OCI-LY7 (cell line): ENCODE data around the gene SV2C. TPM values are rescaled to one million over a fixed set of nuclear protein-coding genes. Genes with fewer than 3 reads are reported as not detected.

ENCODE experiments used
- BruUV-seq: library from RNA; stranded (reverse); fragments of 400-500 nt; replicated peaks from 2 replicates; lab custom pipeline; 2021; lab: Mats Ljungman, UMichigan
- CTCF ChIA-PET: fragments of 300-600 bp; sonication (Branson Sonifier 250); formaldehyde crosslinking; loops from one replicate; lab custom pipeline; 2022; ENCODE audit warnings: antibody characterized with exemption; ENCODE audit not compliant: unreplicated experiment; lab: Charles Lee
- POLR2A ChIA-PET: fragments of 300-600 bp; sonication (Branson Sonifier 250); formaldehyde crosslinking; loops from one replicate; lab custom pipeline; 2022; ENCODE audit warnings: antibody characterized with exemption; lab: Charles Lee
- DNase-seq: peaks from one replicate; pipeline ENCODE4 v3.0.0-alpha.2; 2015; ENCODE audit warnings: low spot score
- H2AFZ ChIP-seq: fragments of 200-600 bp; sonication (generic), shearing (Covaris generic); 2 replicates; pipeline ENCODE4 v1.6.1; 2014; ENCODE audit warnings: mild to moderate bottlenecking, antibody characterized with exemption, low read length, moderate library complexity
- H3K27ac ChIP-seq: fragments of 200-600 bp; sonication (generic); 2 replicates; pipeline ENCODE4 v1.5.1; 2014; ENCODE audit warnings: mixed run types, low read depth, mild to moderate bottlenecking, moderate library complexity, low read length, inconsistent platforms; ENCODE audit not compliant: poor library complexity, severe bottlenecking
- H3K36me3 ChIP-seq: fragments of 200-600 bp; sonication (generic); 2 replicates; pipeline ENCODE4 v1.6.1; 2014; ENCODE audit warnings: mild to moderate bottlenecking, antibody characterized with exemption, low read length, moderate library complexity, mixed read lengths; ENCODE audit not compliant: insufficient read depth
- H3K4me1 ChIP-seq: fragments of 200-600 bp; sonication (generic); 2 replicates; pipeline ENCODE4 v1.5.1; 2014; ENCODE audit warnings: mild to moderate bottlenecking, low read length; ENCODE audit not compliant: insufficient read depth, poor library complexity, severe bottlenecking
- H3K4me2 ChIP-seq: fragments of 200-600 bp; sonication (generic); 2 replicates; pipeline ENCODE4 v1.6.1; 2014; ENCODE audit warnings: mild to moderate bottlenecking, low read length
- H3K4me3 ChIP-seq: fragments of 200-600 bp; sonication (generic); 2 replicates; pipeline ENCODE4 v1.5.1; 2014; ENCODE audit warnings: mild to moderate bottlenecking, low read depth, low read length; ENCODE audit not compliant: poor library complexity, severe bottlenecking
- H3K79me2 ChIP-seq: fragments of 200-600 bp; sonication (generic); 2 replicates; pipeline ENCODE4 v1.6.1; 2016; ENCODE audit warnings: low read depth, mild to moderate bottlenecking, low read length, moderate library complexity, mixed read lengths; ENCODE audit not compliant: insufficient read depth
- H3K9me2 ChIP-seq: fragments of 200-600 bp; sonication (generic); 2 replicates; pipeline ENCODE4 v1.6.1; 2016; ENCODE audit warnings: mild to moderate bottlenecking, low read length, mixed read lengths; ENCODE audit not compliant: insufficient read depth
- H3K9me3 ChIP-seq: fragments of 200-600 bp; sonication (generic); 2 replicates; pipeline ENCODE4 v1.6.1; 2014; ENCODE audit warnings: mild to moderate bottlenecking, mixed run types, low read length, mixed read lengths
- H4K20me1 ChIP-seq: fragments of 200-600 bp; sonication (generic); 2 replicates; pipeline ENCODE4 v1.6.1; 2014; ENCODE audit warnings: mild to moderate bottlenecking, antibody characterized with exemption, low read length, moderate library complexity, mixed read lengths; ENCODE audit not compliant: insufficient read depth
- EZH2phosphoT487 ChIP-seq: fragments of 200-600 bp; sonication (generic); IDR thresholded peaks from 2 replicates; pipeline ENCODE4 v1.6.1; 2018; ENCODE audit warnings: low read depth, borderline replicate concordance, mild to moderate bottlenecking, mixed run types, antibody characterized with exemption, low read length, moderate library complexity, mixed read lengths
- intact Hi-C: fragments of 100-400 bp; cut with micrococcal nuclease; formaldehyde crosslinking; loops from one replicate; pipeline ENCODE4 v1.10.0; 2022; ENCODE audit not compliant: unreplicated experiment
- total RNA-seq, 2 experiments: library from RNA; depleted of rRNA in 1 of 2; stranded (reverse); fragments of >200 nt in 1 of 2; shearing (Covaris generic) in 1 of 2; gene quantifications; 2 replicates each; pipeline ENCODE4 v1.2.3, GENCODE V29; 2014 to 2022
- TF ChIP-seq, protein P1 (sequence below): fragments of 200-600 bp; sonication (generic); conservative IDR thresholded peaks from 2 replicates; pipeline ENCODE4 v1.5.1; 2014; ENCODE audit warnings: mild to moderate bottlenecking, antibody characterized with exemption, low read length, moderate library complexity, mixed read lengths

Gene SV2C
- total RNA-seq, 2 experiments from 2014 or later, result not detected

DNA sequence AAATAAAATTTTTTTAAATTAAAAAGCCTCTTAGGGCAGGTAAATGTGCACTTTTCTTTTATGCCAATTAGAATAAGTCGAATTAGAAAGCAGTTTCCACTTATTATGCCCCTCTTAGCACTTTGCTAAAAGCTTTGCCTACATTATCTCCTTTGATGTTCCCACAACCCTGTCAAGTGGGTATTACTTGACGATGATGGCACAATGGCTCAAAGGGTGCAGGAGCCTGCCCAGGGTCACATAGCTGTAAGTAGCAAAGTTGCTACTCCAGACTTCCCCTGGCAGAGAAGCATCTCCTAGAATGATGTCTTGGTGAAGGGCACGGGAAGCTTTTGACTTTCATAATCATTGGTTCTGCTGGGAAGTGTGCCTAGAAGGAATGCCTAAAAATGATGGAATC lies 301.5 kb downstream of the SV2C start:
- no TSS peak for BruUV-seq

DNA sequence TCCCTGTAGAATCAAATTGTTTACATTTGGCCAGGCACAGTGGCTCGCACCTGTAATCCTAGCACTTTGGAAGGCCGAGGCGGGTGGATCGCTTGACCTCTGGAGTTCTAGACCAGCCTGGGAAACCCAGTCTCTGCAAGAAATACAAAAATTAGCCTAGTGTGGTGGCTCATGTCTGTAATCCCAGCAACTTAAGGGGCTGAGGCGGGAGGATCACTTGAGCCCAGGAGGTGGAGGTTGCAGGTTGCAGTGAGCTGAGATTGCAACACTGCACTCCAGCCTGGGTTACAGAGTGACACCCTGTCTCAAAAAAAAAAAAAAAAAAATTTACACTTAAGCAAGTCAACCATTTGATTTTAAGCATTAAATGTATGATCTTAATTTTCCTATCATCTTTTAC lies 302.4 kb downstream of the SV2C start:
- POLR2A ChIA-PET, result interaction anchor here (0.9 to 1.4 kb wide), 3 partner anchors 12 to 20 kb away, joined by 3 to 5 read pairs (median 4); partner anchors contain the start of gene IQGAP2
- BruUV-seq, result no TSS peak
- H2AFZ ChIP-seq, result no peak overlapping the region
- no peaks in the 10 kb centered on the region for H3K9me3 ChIP-seq
- no peak overlapping the region for H3K27ac ChIP-seq
- H3K4me2 ChIP-seq, result no peak overlapping the region
- H4K20me1 ChIP-seq, result no peaks in the 10 kb centered on the region
- H3K4me3 ChIP-seq, result no peak overlapping the region
- TF ChIP-seq, protein P1, sequence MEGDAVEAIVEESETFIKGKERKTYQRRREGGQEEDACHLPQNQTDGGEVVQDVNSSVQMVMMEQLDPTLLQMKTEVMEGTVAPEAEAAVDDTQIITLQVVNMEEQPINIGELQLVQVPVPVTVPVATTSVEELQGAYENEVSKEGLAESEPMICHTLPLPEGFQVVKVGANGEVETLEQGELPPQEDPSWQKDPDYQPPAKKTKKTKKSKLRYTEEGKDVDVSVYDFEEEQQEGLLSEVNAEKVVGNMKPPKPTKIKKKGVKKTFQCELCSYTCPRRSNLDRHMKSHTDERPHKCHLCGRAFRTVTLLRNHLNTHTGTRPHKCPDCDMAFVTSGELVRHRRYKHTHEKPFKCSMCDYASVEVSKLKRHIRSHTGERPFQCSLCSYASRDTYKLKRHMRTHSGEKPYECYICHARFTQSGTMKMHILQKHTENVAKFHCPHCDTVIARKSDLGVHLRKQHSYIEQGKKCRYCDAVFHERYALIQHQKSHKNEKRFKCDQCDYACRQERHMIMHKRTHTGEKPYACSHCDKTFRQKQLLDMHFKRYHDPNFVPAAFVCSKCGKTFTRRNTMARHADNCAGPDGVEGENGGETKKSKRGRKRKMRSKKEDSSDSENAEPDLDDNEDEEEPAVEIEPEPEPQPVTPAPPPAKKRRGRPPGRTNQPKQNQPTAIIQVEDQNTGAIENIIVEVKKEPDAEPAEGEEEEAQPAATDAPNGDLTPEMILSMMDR, result no peak
- no peak for TF ChIP-seq EZH2phosphoT487
- no peaks in the 10 kb centered on the region for H3K79me2 ChIP-seq
- H3K9me2 ChIP-seq, result no peaks in the 10 kb centered on the region
- H3K36me3 ChIP-seq, result no peaks in the 10 kb centered on the region
- no peaks in the 10 kb centered on the region for H3K4me1 ChIP-seq
- no peak for DNase-seq
- CTCF ChIA-PET, result no interaction called here
- intact Hi-C loops, result no loop called here

More for the DNA sequence above, 301.5 kb downstream of the SV2C start:
- H3K79me2 ChIP-seq, result no peaks in the 10 kb centered on the region
- H2AFZ ChIP-seq, result no peak overlapping the region
- H3K4me2 ChIP-seq, result no peak overlapping the region
- H3K27ac ChIP-seq, result no peak overlapping the region
- H4K20me1 ChIP-seq, result no peaks in the 10 kb centered on the region
- no peak overlapping the region for H3K4me3 ChIP-seq
- CTCF ChIA-PET, result no interaction called here
- no peaks in the 10 kb centered on the region for H3K36me3 ChIP-seq
- DNase-seq, result no peak
- no peak for TF ChIP-seq EZH2phosphoT487
- TF ChIP-seq, protein P1, result no peak
- H3K4me1 ChIP-seq, result no peaks in the 10 kb centered on the region
- H3K9me3 ChIP-seq, result no peaks in the 10 kb centered on the region
- H3K9me2 ChIP-seq, result no peaks in the 10 kb centered on the region
- intact Hi-C loops, result no loop called here
- POLR2A ChIA-PET, result interaction anchor here (0.6 to 1.8 kb wide), 5 partner anchors 9 to 197 kb away, joined by 3 to 6 read pairs (median 3); no protein-coding TSS in a partner anchor

DNA sequence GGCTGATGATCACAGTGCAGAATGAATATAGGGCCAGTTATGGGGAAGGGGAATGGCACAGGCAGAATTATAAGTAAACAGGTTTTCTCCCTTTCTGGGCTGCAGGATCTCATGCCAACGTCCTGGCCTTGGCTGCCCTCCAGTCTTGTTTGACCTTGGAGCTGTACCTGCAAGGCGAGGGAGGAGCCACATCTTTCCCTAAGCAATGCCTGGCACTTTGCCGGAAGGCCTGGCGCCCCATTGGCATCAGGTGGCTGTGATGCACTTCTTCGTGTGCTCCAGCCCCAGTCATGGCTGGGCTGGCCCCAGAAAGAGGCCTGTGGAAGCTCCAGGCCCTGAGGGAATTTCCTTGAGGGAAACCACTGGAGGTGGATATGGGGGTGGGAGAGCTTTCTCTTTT lies 303.2 kb downstream of the SV2C start:
- H3K4me2 ChIP-seq, result no peak overlapping the region
- H4K20me1 ChIP-seq, result no peaks in the 10 kb centered on the region
- TF ChIP-seq EZH2phosphoT487, result no peak
- TF ChIP-seq, protein P1, result no peak
- no peak for DNase-seq
- H3K27ac ChIP-seq, result no peak overlapping the region
- intact Hi-C loops, result no loop called here
- ChIA-PET POLR2A (interaction anchor here (0.9 to 1.4 kb wide), 4 partner anchors 11 to 20 kb away, joined by 3 to 5 read pairs (median 4); partner anchors contain the start of gene IQGAP2), CTCF (no interaction called here)
- no peaks in the 10 kb centered on the region for H3K9me3 ChIP-seq
- no peaks in the 10 kb centered on the region for H3K79me2 ChIP-seq
- no peak overlapping the region; the same call in 1 of the 2 replicates for H2AFZ ChIP-seq
- H3K9me2 ChIP-seq, result no peaks in the 10 kb centered on the region
- H3K36me3 ChIP-seq, result no peaks in the 10 kb centered on the region
- peaks cover 3% of the 10 kb centered on the region for H3K4me1 ChIP-seq
- H3K4me3 ChIP-seq, result no peak overlapping the region
- no TSS peak for BruUV-seq
